HG03575 (cell line): ENCODE measurements around the gene SLC7A14.

ENCODE experiments used
- ATAC-seq: cut with Tn5 transposase; IDR thresholded peaks from one replicate; pipeline ENCODE4 v1.9.1; 2021; ENCODE audit not compliant: unreplicated experiment, insufficient number of reproducible peaks, low FRiP score; ENCODE audit errors: extremely low read depth

The SLC7A14 gene

DNA sequence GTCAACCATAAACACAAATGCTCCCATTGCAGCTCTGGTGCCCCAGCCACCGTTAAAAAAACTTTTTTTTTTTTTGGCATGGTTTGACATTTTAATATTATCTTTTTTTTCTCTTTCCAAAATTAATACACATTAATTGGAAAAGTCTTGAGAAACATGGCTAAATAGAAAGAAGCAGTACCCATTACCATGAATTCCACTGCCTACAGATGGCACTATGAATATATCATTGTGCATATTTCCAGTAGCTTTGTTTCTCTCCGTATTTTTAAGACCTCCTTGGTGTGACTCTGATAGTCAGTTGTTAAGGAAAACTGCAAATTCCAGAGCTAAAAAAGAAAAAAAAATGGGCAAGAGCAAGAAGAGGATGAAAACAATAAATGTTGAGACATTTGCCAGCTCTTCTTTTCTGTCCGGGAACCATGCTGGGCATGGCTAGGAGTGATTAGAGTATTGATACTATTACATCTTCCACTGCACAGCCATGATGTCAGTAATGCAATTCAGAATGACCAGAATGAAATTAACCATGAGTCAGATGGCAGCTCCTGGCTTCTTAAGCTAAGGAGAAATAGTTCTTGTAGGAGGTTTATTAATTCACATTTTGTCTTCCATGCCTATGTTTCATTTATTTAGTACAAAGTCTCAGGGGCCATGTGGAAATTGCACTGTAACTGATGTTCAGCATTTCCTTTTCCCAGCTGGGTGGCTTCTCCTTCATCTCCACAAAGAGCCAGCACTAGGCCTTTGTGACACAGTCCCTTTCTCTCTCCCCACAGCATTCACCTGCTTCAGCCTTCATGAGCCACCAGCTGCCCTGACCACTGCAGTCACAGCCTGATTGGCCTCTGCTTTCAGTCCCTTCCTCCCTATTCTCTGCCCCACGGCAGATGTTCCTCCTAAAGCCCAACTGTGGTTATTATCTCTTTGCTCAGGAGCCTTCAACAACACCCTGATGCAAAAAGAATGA, 31.8 kb downstream of the SLC7A14 start:
- ATAC-seq = no peak

DNA sequence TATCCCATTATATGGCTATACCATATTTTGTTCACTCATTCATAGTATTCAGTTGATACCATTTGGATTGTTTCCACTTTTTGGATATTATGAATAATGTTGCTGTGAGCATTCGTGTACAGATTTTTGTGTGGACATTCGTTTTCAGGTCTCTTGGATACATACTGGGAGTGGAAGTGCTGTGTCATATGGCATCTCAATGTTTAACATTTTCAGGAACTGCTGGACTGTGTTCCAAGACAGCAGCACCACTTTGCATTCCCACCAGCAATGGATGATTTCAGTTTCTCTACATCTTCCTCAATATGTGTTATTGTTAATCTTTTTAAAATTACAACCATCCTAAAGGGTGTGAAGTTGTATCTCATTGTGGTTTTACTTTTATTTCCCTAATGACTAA, 34.6 kb downstream of the SLC7A14 start:
- ATAC-seq = no peak

DNA sequence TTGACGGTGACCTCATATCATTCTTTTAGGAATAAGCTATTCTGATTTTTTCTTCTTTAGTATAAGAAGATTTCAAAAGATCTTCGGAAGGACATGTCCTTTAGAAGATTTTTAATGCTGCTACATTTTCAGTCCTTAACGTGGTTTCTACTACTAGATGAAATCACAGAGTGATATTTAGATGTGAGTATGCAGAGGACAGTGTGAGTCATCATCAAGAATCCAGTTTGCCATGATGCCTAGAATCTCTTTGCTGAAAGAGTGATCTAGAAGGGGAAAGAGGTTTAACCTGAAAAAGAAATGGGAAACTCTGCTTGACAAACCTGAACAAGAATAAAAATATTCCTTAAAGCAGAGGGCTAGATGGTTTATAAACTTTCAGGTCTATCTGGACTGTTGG, 43.2 kb downstream of the SLC7A14 start:
- ATAC-seq = no peak

DNA sequence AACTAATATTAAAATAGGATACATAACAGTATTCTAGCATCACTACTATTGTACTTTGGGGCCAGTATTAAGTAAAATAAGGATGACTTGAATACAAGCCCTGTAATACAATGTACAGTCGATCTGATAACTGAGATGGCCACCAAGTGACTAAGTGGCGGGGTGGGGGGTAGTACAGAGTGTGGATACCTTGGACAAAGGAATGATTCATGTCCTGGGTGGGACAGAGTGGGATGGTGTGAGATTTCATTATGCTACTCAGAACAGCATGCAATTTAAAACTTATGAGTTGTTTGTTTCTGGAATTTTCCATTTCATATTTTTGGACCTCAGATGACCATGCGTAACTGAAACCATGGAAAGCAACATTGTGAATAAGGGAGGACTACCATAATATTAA, 46.0 kb downstream of the SLC7A14 start:
- ATAC-seq = no peak

DNA sequence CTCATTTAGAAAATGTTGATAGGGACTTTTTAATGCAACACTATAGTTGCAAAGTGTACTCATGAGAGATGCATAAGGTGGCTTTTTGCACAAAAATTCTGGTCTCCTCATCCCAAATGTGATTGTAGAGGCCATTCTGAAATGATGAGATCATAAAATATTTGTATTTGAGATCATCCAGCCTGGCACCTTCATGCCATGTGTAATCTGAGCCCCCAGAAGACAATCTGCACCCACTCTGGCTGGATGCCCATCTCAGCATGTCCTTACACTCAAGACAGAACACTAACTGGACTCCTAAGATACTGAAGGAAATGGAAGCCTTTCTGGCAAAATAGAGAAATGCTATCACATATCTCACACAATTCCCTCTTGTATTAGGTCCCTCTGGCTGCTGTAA, 49.2 kb downstream of the SLC7A14 start:
- no peak for ATAC-seq

DNA sequence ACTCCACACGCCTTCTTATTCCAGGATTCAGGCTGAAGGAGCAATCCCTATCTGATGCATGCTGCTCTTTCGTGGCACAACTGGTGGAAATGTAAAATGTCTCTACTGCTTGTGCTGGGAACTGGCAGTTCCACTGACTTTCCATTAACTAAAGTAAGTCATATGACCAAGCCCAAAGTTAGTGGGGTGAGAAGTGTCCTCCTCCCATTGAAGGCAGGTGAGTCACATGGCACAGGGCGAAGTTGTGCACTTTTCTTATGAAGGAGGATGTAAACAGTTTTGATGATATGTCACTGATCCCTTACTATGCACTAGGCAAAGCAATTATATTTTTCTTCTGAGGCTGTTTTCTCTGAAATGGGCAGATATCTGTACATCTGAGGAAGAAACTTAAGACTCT, 51.6 kb downstream of the SLC7A14 start:
- ATAC-seq = no peak

DNA sequence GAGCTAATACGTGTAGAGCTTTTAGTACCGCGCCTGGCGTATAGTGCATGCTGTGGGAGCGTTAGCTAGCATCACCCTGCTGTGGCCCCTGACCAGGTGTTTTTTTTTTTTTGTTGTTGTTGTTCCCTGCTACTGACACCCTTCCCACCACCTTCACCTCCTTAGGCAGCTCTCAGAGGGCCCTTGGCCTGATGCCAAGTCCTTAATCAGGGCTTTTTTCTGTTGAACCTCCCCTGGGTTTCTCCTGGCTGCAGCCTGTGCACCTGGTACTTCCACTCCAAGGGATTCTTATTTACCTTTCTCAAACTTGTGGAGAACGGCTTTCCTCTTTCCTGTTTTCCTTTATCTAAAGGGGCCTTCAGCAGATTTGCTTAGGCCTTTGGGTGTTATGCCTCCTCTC, 53.3 kb downstream of the SLC7A14 start:
- no peak for ATAC-seq

DNA sequence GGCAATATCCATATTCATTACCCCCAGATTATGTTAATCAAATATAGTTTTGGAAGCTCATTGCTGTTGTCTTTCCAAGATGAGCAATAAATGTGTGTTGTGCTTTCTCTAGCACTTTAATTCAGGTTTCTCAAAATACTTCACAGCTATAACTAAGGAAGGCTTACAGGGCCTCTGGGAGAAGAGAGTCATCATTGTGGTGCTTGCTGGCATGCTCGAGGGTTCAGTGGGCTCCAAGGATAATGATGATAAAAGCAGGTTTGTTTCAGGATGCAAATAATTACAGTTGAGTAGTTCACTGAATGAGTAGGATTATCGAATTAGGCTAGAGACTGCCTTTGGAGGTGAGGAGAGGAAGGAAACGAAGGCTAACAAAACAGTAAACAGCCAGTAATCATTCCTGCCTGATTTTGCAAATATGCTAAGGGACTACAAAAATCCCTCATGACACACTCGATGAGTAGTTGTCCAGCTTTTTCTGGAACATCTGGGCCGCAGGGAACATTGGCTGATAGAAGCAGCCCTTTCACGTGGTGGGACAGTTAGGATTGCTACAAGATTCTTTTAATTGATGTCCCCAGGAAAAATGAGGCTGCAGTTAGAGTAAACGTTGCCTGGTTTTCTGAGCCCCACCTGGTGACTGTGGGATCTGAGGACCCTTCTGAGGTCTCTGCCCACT, 54.1 kb downstream of the SLC7A14 start:
- no peak for ATAC-seq

DNA sequence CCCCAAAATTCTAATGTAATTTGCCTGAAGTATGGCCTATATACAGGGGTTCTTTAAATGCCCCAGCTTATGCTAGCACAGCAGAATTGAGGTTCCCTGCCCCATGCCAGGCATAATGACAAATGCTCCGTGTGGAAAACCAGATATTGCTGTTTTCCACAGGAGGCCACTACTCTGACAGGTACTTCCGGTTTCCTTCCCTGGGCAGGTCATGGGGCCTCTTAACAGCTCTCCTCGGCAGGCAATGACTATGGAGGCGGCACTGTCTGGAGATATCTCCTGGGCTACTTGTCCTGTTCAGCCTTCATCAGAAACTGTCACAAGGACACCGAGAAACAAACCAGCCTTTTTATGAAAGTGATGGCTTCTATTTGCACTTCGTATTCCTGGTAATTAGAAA, 54.8 kb downstream of the SLC7A14 start:
- no peak for ATAC-seq

DNA sequence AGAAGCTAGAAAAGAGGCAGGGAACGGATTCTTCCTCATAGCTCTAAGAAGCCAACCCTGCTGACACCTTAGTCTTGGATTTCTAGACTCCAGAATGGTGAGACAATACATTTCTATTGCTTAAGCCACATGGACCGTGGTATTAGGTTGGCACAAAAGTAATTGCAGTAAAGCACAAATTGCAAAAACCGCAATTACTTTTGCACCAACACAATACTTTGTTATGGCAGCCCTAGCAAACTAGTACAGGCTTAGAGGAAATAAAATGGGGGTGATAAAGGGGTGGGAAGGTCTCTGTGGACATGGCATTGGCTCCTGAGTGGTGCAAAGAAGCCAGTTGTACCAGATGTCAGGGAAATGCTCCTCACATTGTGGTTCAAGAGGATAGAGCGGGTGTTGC, 56.0 kb downstream of the SLC7A14 start:
- no peak for ATAC-seq

DNA sequence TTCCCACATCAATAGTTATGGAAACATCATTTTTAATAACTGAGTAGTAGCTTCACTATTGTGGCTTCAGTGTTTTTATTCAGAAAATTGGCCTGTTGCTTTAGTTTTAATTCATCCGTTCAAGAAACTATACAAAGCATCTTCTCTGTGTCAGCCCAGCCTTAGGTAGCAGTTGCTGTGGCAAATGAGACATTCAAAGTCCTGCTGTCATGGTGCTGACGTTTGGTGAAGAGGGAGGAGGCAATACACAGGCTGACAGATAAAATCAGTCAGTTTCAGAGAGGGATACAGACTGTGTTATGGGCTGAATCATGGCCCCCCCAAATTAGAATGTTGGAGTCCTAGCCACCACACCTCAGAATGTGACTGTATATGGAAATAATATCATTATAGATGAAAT, 56.5 kb downstream of the SLC7A14 start:
- ATAC-seq = no peak

DNA sequence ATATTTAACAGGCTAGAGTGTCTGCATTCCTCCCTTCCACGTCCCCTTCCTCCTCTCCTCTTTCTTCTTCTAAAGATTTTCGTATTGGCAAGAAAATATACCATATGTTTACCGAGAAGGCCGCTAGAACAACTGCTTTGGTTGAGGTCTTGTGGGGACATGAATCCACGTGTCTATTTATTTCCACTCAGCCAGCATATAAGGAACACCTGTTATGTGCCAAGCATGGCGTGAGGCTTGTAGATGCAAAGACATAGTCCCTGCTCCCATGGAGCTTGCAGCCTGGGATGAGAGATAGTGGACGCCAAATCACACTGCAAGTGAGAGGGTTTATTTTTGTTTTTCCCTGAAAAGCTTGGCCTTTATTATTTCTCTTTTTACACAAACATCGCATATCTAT, 57.1 kb downstream of the SLC7A14 start:
- no peak for ATAC-seq

DNA sequence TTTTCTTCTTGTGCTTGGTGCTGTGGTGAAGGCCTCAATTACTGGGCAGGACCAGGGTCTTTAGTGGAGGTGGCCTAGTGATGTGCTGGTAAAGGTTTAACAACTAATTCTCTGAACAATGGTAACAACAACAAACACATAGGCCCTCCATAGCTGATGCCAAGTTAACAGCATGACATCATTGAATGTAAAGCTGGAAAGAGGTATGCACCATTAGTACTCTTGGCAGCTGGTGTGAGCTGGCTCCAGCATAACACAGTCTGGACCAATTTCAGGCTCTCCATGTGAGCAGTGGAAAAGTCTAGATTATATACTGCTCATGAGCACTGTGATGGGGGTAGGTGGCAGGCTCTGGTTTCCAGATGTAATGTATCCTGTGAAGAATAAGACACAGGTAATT, 61.8 kb downstream of the SLC7A14 start:
- no peak for ATAC-seq

DNA sequence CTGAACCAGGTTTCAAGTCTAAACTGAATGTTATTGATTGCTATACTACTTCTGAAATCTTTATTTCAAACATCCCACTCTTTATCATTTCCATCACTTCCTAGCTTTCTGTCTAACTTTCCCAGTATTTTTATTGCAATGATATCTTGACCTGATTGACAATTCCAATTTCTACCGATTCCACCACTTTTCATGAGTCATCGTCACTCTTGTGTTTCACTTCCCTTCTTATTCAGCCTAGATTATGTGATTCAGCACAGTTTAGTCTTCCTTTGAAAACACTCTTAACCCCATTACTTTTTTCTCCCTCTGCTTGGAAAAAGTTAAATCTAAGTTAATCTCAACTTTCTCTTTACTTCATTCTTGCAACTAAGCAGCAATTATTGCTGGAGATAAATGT, 62.6 kb downstream of the SLC7A14 start:
- ATAC-seq = no peak

DNA sequence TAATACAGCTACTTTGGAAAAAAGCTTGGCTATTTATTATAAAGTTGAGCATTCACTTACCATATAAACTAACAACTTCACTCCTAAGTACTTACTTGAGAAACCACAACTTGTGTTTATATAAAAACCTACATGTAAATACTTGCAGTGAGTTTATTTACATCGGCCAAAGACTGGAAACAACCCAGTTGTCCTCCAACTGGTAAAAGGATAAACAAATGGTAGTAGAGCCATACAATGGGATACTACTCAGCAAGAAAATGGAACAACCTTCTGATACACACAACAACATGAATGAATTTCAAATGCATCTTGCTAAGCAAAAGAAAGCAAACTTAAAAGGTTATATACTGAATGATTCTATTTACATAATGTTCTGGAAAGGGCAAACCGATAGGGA, 63.7 kb downstream of the SLC7A14 start:
- ATAC-seq = no peak

DNA sequence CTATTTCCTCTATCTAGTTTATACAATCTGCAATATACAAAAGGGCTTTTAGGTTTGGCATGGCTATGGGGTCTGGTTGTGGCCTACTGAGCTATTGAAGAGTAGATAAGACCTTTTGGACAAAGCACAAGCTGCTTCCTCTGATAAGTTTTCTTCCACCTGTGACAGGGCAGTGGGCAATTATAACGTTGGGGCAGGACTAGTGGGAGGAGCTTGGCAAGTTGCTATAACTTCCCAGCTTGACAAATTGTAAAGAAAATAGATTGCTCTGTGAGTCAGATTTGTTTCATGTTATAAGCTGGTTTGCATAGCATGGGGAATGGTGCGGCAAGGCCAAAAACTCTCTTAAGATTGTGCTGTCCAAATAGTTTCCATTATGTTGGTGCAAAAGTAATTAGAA, 64.9 kb downstream of the SLC7A14 start:
- ATAC-seq = no peak

DNA sequence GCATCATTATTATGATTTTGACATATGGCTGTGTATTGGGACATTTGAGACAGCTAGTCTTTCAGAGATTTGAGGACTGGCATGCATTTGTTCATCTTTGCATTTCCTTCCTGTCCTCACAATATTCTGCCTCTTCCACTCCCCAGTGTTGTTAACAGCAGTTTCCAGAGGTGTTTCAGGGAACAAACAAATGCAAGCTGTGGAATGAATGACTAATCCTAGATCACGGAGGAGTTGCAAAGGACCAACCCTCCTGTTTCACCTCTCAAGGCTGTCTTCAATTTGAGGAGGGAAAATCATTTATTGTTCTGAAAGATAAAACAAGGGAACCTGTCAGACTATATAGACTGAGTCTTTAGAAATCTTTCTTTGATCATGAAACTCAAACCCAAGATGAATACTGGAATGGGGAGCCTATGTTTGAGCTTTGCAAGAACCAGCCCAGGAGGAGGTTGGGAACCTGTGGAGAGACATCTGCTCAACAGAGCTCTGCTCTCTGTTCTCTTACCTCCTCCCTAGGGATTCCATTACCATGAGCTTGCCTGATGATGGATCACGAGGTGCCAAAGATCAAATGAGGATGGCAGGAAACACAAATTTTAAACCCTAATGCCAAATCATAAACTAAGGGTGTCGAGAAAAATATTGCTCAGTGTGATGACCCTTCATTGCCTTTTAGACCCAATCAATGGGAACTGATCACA, 68.5 kb downstream of the SLC7A14 start:
- ATAC-seq = no peak

DNA sequence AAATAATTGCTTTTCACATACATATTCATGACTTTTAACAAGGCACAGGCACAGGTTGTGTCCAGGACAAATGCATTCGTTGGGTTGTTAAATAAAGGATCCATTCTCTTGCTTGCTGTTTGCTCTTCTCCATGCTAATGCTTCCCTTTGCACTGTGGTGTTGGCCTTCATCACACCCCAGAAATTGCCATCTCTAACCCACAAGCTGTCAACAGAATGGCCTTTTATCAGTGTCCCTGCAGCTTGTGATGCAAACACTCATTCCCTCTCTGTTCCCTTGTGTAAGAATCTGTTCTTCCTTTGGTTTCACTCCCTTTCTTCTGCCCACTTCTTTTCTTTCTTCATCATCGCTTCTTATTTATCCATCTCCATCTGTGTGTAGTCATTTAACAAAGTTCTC, 72.2 kb downstream of the SLC7A14 start:
- ATAC-seq = no peak

DNA sequence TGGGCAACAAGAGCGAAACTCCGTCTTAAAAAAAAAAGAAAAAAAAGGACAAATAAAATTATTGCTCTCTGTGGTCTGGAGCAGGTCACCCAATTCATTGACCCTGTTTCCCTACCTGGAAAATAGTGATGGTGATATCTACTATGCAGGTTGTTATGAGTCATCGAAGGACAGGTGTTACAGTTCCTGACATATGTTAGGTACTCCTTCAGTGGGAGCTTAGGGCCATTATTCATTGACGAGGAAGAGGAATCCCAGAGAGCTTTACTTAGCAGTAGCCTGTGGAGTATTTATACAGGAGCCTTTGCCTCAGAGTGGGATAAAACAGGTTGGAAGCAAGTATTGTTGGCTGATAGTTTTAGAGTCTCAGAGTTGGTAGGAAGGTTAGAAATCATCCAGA, 74.5 kb downstream of the SLC7A14 start:
- ATAC-seq = no peak

DNA sequence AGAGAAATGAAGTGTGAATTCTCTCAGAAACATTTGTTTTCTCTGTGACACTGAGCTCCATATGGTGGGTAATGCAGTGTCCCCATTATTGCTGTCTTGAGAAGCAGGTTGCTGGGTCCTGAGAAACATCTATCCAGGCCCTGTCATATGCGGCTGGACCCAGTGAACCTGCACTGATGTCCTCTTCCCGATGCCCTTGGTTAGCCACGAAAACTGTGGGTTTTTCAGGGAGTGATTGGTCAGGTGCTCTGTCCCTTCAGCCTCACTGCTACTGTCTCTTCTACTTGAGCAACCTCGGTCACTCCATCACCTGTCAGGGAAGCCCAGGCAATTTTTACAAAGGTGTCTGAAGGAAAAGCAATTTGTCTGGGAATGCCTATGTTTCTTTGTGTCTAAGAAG, 77.0 kb downstream of the SLC7A14 start:
- ATAC-seq = no peak
